A673 (cell line): ENCODE results near the gene SKOR1. TPM values are rescaled to one million over a fixed set of nuclear protein-coding genes. Genes with fewer than 3 reads are reported as not detected.

ENCODE experiments used
- BruUV-seq: library from RNA; stranded (reverse); fragments of 400-500 nt; replicated peaks from 2 replicates; lab custom pipeline; 2021; lab: Mats Ljungman, UMichigan
- CTCF ChIA-PET: fragments of 300-600 bp; sonication (Branson Sonifier 250); formaldehyde crosslinking; loops from one replicate; lab custom pipeline; 2022; ENCODE audit warnings: antibody characterized with exemption; lab: Charles Lee
- POLR2A ChIA-PET: fragments of 300-600 bp; sonication (Branson Sonifier 250); formaldehyde crosslinking; loops from one replicate; lab custom pipeline; 2022; ENCODE audit warnings: antibody characterized with exemption; ENCODE audit not compliant: low non-redundant PET; lab: Charles Lee
- DNase-seq: peaks from one replicate; pipeline ENCODE4 v3.0.0-alpha.2; 2015; ENCODE audit warnings: low spot score
- H3K27ac ChIP-seq: fragments of 200-600 bp; sonication (generic); 2 replicates; pipeline ENCODE4 v1.5.1; 2016; ENCODE audit warnings: mixed run types, low read depth, mild to moderate bottlenecking, mixed read lengths, antibody characterized with exemption, low read length; ENCODE audit not compliant: poor library complexity, severe bottlenecking
- H3K27me3 ChIP-seq: fragments of 200-600 bp; sonication (generic); replicated peaks from 2 replicates; pipeline ENCODE4 v1.6.1; 2017; ENCODE audit warnings: mixed run types, low read depth, mild to moderate bottlenecking, mixed read lengths, antibody characterized with exemption, low read length; ENCODE audit not compliant: insufficient read depth, poor library complexity
- H3K36me3 ChIP-seq: fragments of 200-600 bp; sonication (generic); 2 replicates; pipeline ENCODE4 v1.6.1; 2016; ENCODE audit warnings: mixed run types, mild to moderate bottlenecking, mixed read lengths, antibody characterized with exemption, low read length; ENCODE audit not compliant: insufficient read depth, poor library complexity, severe bottlenecking
- H3K4me1 ChIP-seq: fragments of 200-600 bp; sonication (generic); 2 replicates; pipeline ENCODE4 v1.6.1; 2017; ENCODE audit warnings: mixed run types, mild to moderate bottlenecking, mixed read lengths, antibody characterized with exemption, low read length; ENCODE audit not compliant: insufficient read depth, poor library complexity, severe bottlenecking
- H3K4me3 ChIP-seq: fragments of 200-600 bp; sonication (generic); 2 replicates; pipeline ENCODE4 v1.5.1; 2016; ENCODE audit warnings: low read depth, mixed run types, mild to moderate bottlenecking, mixed read lengths, low read length; ENCODE audit not compliant: poor library complexity, severe bottlenecking
- H3K9me3 ChIP-seq: fragments of 200-600 bp; sonication (generic); 2 replicates; pipeline ENCODE4 v1.6.1; 2016; ENCODE audit warnings: mixed run types, low read depth, mild to moderate bottlenecking, mixed read lengths, antibody characterized with exemption, low read length; ENCODE audit not compliant: poor library complexity, severe bottlenecking
- CTCF ChIP-seq: fragments of 300-800, 200-600 bp; sonication (generic); conservative IDR thresholded peaks from 2 replicates; pipeline ENCODE4 v1.5.1; 2017; ENCODE audit warnings: low read depth, mild to moderate bottlenecking, antibody characterized with exemption, low read length, moderate library complexity, mixed read lengths
- EZH2 ChIP-seq: fragments of 200-600 bp; sonication (generic); IDR thresholded peaks from 2 replicates; pipeline ENCODE4 v1.6.1; 2017; ENCODE audit warnings: borderline replicate concordance, low read depth, mild to moderate bottlenecking, mixed read lengths, antibody characterized with exemption, low read length; ENCODE audit not compliant: poor library complexity, severe bottlenecking
- intact Hi-C: fragments of 100-400 bp; cut with micrococcal nuclease; formaldehyde crosslinking; loops from one replicate; pipeline ENCODE4 v1.10.0; 2022; ENCODE audit not compliant: unreplicated experiment
- total RNA-seq: library from RNA; stranded (reverse); gene quantifications from 2 replicates; pipeline ENCODE4 v1.2.3, GENCODE V29; 2021

The SKOR1 gene
- total RNA-seq, 1 experiment from 2014 or later: 0.21 TPM

GRCh38 chr15:67831363-67831762 is 6.1 kb downstream of the SKOR1 start:
- H3K27ac ChIP-seq: no peak overlapping the region
- no peak overlapping the region for H3K4me3 ChIP-seq
- no peaks in the 10 kb centered on the region for H3K36me3 ChIP-seq
- TF ChIP-seq EZH2 (no peak), CTCF (no peak)
- ChIA-PET POLR2A (no interaction called here), CTCF (no interaction called here)
- H3K27me3 ChIP-seq: peaks cover 97% of the 10 kb centered on the region
- DNase-seq: no peak
- no TSS peak for BruUV-seq
- intact Hi-C loops: loop anchor here (5.0 to 10.0 kb wide), 2 partner anchors 329 to 457 kb away; no protein-coding TSS in a partner anchor
- H3K9me3 ChIP-seq: no peaks in the 10 kb centered on the region
- H3K4me1 ChIP-seq: peaks cover 29% of the 10 kb centered on the region

- ChIA-PET CTCF (no interaction called here), POLR2A (no interaction called here)
- no peak for DNase-seq
- Histone ChIP-seq H3K9me3 (no peaks in the 10 kb centered on the region), H3K4me1 (peaks cover 30% of the 10 kb centered on the region), H3K27ac (no peak overlapping the region), H3K27me3 (peaks cover 90% of the 10 kb centered on the region), H3K36me3 (no peaks in the 10 kb centered on the region), H3K4me3 (no peak overlapping the region)
- TF ChIP-seq CTCF (0 out of 2 replicates have a peak, but pooled peaks have one; percentile 23), EZH2 (no peak)
- no TSS peak for BruUV-seq
- intact Hi-C loops: loop anchor here (5.0 to 10.0 kb wide), 2 partner anchors 330 to 457 kb away; no protein-coding TSS in a partner anchor
Observed at GRCh38 chr15:67832031-67832551, 6.8 kb downstream of the SKOR1 start.

GRCh38 chr15:67832897-67833709 is 7.8 kb downstream of the SKOR1 start:
- TF ChIP-seq CTCF (no peak), EZH2 (no peak)
- Histone ChIP-seq H3K27me3 (peaks cover 80% of the 10 kb centered on the region), H3K27ac (no peak overlapping the region), H3K4me3 (peak overlapping the region; percentile 45), H3K36me3 (no peaks in the 10 kb centered on the region), H3K4me1 (peaks cover 22% of the 10 kb centered on the region), H3K9me3 (no peaks in the 10 kb centered on the region)
- intact Hi-C loops: loop anchor here (5.0 to 10.0 kb wide), 2 partner anchors 331 to 458 kb away; no protein-coding TSS in a partner anchor
- BruUV-seq: no TSS peak
- ChIA-PET POLR2A (no interaction called here), CTCF (no interaction called here)
- no peak for DNase-seq
